Activated CD8-positive, alpha-beta memory T cell treated with anti-CD3 and anti-CD28 coated beads, Interleukin-2, amount 10 ng/mL, durations not matched to agents 7 days and 5 days (primary cell): ENCODE data around the gene STAT3. TPM values are rescaled to one million over a fixed set of nuclear protein-coding genes. Genes with fewer than 3 reads are reported as not detected.

Source experiments
- ATAC-seq: fragments of 150-1000 bp; cut with Tn5 transposase; one replicate; pipeline ENCODE4 v1.10.0; 2021; ENCODE audit warnings: moderate library complexity
- CTCF ChIA-PET: fragments of 350-600 bp; sonication (Branson Sonifier 250); formaldehyde crosslinking; loops from one replicate; lab custom pipeline; 2021; ENCODE audit warnings: antibody characterized with exemption; lab: Charles Lee
- DNase-seq: peaks from one replicate; pipeline ENCODE4 v3.0.0-alpha.2; 2020
- H3K27ac Mint-ChIP-seq: one replicate; pipeline ENCODE4 v1.8.0; 2021; ENCODE audit warnings: mild to moderate bottlenecking, mixed read lengths
- H3K27me3 Mint-ChIP-seq: one replicate; pipeline ENCODE4 v1.8.0; 2021; ENCODE audit warnings: mixed read lengths
- H3K36me3 Mint-ChIP-seq: one replicate; pipeline ENCODE4 v1.8.0; 2021; ENCODE audit warnings: mild to moderate bottlenecking, mixed read lengths
- H3K4me1 Mint-ChIP-seq: one replicate; pipeline ENCODE4 v1.8.0; 2021; ENCODE audit warnings: mixed read lengths
- H3K4me3 Mint-ChIP-seq: one replicate; pipeline ENCODE4 v1.8.0; 2021; ENCODE audit warnings: mild to moderate bottlenecking, moderate library complexity, mixed read lengths
- H3K9me3 Mint-ChIP-seq: one replicate; pipeline ENCODE4 v1.8.0; 2022; ENCODE audit warnings: low read depth, mixed read lengths
- total RNA-seq, 2 experiments: library from RNA; stranded (reverse); gene quantifications; one replicate each; pipeline ENCODE4 v1.2.3, GENCODE V29; 2021

The STAT3 gene
- total RNA-seq, 2 experiments from 2014 or later = 90.5 to 97.6 TPM

DNA sequence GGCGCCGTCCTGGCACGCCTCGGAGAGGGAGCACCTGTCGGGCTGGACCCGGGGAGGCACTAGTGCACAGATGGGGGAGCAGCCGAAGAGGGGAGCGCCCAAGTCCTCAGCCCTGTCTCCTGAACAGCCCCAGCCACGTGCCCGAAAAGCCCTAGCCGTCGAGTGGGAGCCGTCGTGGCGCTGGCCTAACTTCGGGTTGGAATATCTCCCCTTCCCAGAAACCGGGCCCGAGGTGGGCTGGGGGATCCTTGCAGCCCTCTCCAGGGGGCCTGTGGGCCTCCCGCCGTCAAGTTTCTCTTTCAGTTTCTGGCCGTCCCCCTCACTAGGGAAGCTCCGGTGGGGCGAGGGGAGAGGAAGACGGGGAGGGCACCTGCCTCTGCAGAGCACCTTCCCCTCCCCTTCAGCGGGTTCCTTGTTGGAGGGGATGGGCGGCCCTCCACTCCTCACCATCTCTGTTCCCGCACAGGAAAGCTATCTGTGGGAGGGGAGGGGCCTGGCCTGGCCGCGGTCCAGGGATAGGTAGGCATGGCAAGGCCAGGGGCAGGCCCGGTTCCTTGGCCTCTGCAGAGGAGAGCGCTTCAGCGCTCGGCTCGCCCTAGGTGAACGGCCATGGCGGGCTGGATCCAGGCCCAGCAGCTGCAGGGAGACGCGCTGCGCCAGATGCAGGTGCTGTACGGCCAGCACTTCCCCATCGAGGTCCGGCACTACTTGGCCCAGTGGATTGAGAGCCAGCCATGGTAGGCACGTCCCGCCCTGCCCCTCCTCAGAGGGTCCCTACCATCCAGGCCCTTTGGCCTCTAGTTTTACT lies 99.2 kb downstream of the STAT3 start:
- no peaks in the 10 kb centered on the region for H3K27me3 Mint-ChIP-seq
- CTCF ChIA-PET = interaction anchor here (0.6 to 3.5 kb wide), 20 partner anchors 11 to 269 kb away, joined by 3 to 24 read pairs (median 4); partner anchors contain the start of genes NKIRAS2 and STAT3
- H3K4me3 Mint-ChIP-seq = peak overlapping the region; percentile 96
- no peaks in the 10 kb centered on the region for H3K9me3 Mint-ChIP-seq
- peak overlapping the region; percentile 84 for H3K27ac Mint-ChIP-seq
- peaks cover 60% of the 10 kb centered on the region for H3K4me1 Mint-ChIP-seq
- H3K36me3 Mint-ChIP-seq = peaks cover 16% of the 10 kb centered on the region
- DNase-seq (peak; percentile 72), ATAC-seq (peak; percentile 38)

DNA sequence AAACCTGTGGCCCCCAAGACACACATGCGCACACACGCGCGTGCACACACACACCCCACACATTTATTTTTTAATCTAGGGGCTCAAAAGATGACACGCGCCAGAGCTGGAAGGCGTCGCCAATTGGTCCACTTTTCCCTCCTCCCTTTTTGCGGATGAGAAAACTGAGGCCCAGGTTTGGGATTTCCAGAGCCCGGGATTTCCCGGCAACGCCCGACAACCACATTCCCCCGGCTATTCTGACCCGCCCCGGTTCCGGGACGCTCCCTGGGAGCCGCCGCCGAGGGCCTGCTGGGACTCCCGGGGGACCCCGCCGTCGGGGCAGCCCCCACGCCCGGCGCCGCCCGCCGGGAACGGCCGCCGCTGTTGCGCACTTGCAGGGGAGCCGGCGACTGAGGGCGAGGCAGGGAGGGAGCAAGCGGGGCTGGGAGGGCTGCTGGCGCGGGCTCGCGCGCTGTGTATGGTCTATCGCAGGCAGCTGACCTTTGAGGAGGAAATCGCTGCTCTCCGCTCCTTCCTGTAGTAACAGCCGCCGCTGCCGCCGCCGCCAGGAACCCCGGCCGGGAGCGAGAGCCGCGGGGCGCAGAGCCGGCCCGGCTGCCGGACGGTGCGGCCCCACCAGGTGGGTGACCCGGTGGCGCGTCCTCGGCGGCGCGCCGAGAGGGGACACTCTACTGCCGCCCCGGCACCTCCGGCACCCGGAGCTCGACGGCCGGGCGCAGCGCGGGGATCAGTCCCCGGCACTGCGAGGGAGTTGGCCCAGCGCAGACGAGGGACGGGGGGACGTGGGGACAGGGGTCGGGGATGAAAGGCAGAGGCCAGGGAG lies 100.1 kb downstream of the STAT3 start, which contains the start of gene STAT5A:
STAT5A (plus strand) TSS at position 522 of the 826 bp plus-strand sequence. CDS start 914 bp downstream, outside the sequence.
- Mint-ChIP-seq H3K4me1 (peaks cover 57% of the 10 kb centered on the region), H3K27me3 (no peaks in the 10 kb centered on the region), H3K36me3 (peaks cover 16% of the 10 kb centered on the region), H3K27ac (peak within 1 kb of the TSS; percentile 97), H3K4me3 (peak within 1 kb of the TSS; percentile 96), H3K9me3 (no peaks in the 10 kb centered on the region)
- DNase-seq (peak; percentile 91), ATAC-seq (peak; percentile 84)
- CTCF ChIA-PET = interaction anchor here (0.5 to 3.5 kb wide), 20 partner anchors 10 to 290 kb away, joined by 3 to 24 read pairs (median 4); partner anchors contain the start of genes PSMC3IP and STAT3

DNA sequence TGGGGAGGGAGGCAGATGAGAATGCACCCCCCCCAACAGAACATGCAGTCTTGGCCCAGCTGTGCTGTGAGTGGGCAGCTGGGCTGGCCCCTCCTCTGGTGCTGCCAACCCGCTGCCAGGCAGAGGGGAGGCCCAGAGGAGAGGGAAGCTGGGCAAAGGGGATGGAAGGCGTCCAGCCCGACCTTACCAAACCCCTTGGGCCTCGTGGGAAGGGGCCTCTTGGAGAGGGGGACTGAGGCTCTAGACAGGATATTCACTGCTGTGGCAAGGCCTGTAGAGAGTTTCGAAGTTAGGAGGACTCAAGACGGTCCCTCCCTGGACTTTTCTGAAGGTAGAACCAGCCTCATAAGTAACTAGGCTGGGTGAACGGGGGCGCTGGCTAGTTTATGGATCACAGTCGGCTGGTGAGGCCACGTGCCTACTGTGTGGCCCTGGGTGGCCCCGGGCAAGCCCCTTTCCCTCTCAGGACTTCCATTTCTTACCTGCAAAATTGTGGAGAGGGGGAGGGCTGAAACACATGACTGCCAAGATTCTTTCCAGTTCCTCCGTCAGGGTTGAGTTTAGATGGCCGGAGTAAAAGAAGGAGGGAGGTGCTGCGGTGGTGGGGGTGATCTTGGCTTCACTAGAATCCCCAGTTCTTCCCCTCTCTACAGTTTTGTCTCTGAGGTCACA lies 100.8 kb downstream of the STAT3 start:
- Mint-ChIP-seq H3K27ac (peak overlapping the region; percentile 97), H3K4me1 (peaks cover 55% of the 10 kb centered on the region), H3K36me3 (peaks cover 16% of the 10 kb centered on the region), H3K4me3 (peak overlapping the region; percentile 96), H3K27me3 (no peaks in the 10 kb centered on the region), H3K9me3 (no peaks in the 10 kb centered on the region)
- ATAC-seq = peak; percentile 34
- CTCF ChIA-PET = interaction anchor here (0.6 to 3.5 kb wide), 14 partner anchors 9 to 118 kb away, joined by 3 to 24 read pairs (median 4); partner anchors contain the start of gene STAT3
- DNase-seq = peak; percentile 68

DNA sequence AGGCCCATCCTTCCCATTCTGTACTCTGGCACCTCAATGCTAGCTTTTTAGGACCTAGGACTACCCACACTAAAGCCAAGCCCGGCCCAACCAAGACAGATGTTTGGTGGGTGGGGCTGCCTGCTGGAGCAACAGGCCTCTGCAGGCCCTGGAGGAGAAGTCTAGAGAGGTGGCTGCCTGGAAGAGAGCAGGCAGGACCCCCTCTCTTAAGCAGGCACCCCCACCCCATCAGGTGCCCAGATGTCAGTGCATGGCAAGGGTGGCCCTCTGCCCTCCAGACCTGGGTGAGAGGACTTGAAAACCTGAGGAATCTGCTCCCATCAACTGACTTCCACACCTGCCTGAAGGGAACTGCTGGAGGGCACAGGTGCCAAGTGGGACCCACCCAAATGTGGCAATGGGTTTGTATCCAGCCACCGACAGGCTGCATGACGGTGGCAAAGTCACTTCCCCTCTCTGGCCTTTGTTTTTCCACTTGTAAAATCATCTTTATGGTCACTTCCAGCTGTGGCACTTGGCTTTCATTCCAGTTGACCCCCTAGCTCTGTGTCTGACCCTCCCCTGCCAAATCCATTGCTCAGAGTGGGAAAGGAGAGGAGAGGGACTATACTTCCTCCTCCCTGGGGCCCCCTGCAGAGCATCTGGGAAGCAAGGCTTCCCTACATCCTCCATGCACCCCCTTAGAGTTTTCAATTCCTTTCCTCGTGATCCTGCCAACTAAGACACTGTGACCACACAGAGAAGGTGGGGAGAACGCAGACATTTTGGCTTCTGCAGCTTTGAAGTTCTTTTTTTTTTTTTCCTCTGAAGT lies 101.6 kb downstream of the STAT3 start:
- H3K27ac Mint-ChIP-seq = peak overlapping the region; percentile 97
- peaks cover 51% of the 10 kb centered on the region for H3K4me1 Mint-ChIP-seq
- ATAC-seq = no peak
- H3K4me3 Mint-ChIP-seq = peak overlapping the region; percentile 96
- H3K27me3 Mint-ChIP-seq = no peaks in the 10 kb centered on the region
- no peaks in the 10 kb centered on the region for H3K9me3 Mint-ChIP-seq
- H3K36me3 Mint-ChIP-seq = peaks cover 12% of the 10 kb centered on the region
- no peak for DNase-seq
- CTCF ChIA-PET = interaction anchor here (0.6 to 3.5 kb wide), 8 partner anchors 8 to 119 kb away, joined by 3 to 18 read pairs (median 4); no protein-coding TSS in a partner anchor

DNA sequence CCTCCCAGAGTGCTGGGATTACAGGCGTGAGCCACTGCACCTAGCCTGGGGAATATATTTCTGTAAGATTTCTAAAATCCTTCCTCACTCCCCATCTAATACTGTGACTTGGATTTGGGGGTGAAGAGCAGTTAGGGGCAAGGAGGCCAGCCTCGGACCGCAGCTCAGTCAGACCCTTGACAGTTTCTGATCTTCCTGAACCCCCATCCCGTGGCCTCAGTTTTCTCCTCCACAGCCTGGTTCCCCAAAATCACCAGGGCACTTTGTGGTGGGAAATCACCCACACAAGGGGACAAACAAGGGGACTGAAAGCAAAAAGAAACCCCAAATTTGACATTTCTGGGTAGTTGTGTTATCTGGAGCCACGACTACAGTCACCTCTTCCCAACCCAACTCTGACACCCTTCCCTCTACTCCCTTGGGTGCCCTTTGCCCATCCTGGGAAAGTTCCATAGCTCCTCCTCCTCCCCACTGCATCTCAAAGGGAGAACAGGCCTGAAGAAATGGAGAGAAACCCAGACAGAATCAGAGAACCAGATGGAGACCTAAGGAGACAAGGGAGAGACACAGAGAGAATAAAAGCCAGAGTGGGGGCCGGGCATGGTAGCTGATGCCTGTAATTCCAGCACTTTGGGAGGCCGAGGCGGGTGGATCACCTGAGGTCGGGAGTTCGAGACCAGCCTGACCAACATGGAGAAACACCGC lies 102.7 kb downstream of the STAT3 start:
- peaks cover 43% of the 10 kb centered on the region for H3K4me1 Mint-ChIP-seq
- no peaks in the 10 kb centered on the region for H3K9me3 Mint-ChIP-seq
- H3K27ac Mint-ChIP-seq = peak overlapping the region; percentile 63
- no peak overlapping the region for H3K4me3 Mint-ChIP-seq
- CTCF ChIA-PET = interaction anchor here (0.7 to 2.7 kb wide), 5 partner anchors 34 to 1132 kb away, joined by 3 to 18 read pairs (median 5); no protein-coding TSS in a partner anchor
- DNase-seq = no peak
- no peak for ATAC-seq
- peaks cover 5% of the 10 kb centered on the region for H3K36me3 Mint-ChIP-seq
- no peaks in the 10 kb centered on the region for H3K27me3 Mint-ChIP-seq

DNA sequence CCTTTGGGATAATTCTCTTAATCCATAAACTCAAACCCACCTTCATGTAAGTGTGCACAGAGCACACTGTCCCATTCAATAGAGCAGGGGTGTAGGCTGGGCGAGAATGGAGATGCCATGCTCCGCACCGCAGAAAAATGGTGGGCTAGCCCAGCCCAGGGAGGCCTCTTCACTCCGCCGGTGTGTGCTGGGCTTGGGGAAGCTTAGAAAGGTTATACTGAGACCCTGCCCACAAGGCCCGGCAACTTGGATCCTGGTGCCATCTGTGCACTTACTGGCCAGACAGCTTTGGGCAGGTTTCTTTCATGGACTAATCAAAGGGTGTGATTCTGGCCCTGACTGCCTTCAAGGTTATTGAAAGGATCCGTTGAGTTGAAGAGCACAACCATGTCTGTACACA lies 103.7 kb downstream of the STAT3 start:
- Mint-ChIP-seq H3K4me1 (peaks cover 33% of the 10 kb centered on the region), H3K27me3 (no peaks in the 10 kb centered on the region), H3K36me3 (no peaks in the 10 kb centered on the region), H3K4me3 (no peak overlapping the region), H3K27ac (no peak overlapping the region), H3K9me3 (no peaks in the 10 kb centered on the region)
- ATAC-seq (no peak), DNase-seq (no peak)
- CTCF ChIA-PET = interaction anchor here (1.7 kb wide), 1 partner anchor 121 kb away, joined by 5 read pairs; no protein-coding TSS in a partner anchor

DNA sequence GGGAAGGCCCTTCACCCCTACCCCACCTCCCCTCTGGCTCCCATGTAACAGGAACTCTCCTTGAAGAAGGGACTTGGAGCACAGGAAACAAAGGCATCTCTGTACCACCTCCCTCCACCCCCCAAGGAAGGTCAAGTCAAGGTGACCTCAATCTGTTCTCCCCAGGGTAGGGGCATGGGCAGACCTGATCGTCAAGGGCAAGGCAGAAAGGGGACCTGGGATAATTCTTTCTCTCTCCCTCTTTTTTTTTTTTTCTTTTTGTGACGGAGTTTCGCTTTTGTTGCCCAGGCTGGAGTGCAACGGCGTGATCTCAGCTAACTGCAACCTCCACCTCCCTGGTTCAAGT lies 104.2 kb downstream of the STAT3 start:
- Mint-ChIP-seq H3K36me3 (no peaks in the 10 kb centered on the region), H3K9me3 (no peaks in the 10 kb centered on the region), H3K27me3 (no peaks in the 10 kb centered on the region), H3K4me3 (no peak overlapping the region), H3K4me1 (peaks cover 28% of the 10 kb centered on the region), H3K27ac (no peak overlapping the region)
- CTCF ChIA-PET = interaction anchor here (1.7 kb wide), 1 partner anchor 122 kb away, joined by 5 read pairs; no protein-coding TSS in a partner anchor
- DNase-seq (no peak), ATAC-seq (no peak)

DNA sequence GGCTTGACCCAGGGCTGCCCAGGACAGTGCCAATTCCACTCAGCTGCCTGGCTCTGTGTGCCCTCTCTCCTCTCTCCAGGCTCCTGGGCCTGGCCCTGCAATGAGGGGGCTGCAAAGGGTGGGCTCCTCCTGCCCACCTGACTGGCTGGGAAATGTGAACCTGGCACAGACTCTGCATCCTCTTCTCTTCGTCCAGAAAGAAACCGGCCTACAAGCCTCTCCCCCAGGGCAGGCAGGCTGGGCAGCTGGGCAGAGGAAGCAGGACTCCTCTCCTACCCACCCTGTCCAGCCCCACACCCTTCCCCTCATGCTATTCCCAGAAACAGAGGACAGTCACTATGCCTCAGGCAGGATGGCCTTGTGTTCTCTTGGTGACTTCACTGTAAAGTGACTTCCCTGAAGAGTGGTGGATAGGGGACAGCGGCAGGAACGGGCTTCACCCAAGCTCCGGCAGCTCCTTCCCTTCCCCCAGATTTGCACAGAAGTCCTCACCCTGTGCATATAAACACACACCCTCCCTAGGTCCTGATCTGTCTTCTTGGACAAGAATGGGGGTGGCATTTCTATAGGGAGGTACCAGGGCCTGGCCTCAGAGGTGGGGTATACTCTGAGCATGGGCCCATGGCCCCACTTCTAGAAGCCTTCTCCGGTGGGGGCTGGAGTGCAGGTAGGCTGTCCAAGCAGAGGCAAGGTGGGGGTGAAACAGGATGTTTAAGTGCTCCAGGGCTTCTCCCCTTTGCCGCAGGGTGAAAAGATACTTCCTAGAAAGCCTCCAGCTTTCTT lies 104.8 kb downstream of the STAT3 start:
- CTCF ChIA-PET = interaction anchor here (1.5 to 1.7 kb wide), 2 partner anchors 19 to 123 kb away, joined by 4 to 5 read pairs; no protein-coding TSS in a partner anchor
- no peak for ATAC-seq
- Mint-ChIP-seq H3K27ac (no peak overlapping the region), H3K9me3 (no peaks in the 10 kb centered on the region), H3K4me3 (no peak overlapping the region), H3K4me1 (peaks cover 27% of the 10 kb centered on the region), H3K36me3 (no peaks in the 10 kb centered on the region), H3K27me3 (no peaks in the 10 kb centered on the region)
- DNase-seq = peak; percentile 32

DNA sequence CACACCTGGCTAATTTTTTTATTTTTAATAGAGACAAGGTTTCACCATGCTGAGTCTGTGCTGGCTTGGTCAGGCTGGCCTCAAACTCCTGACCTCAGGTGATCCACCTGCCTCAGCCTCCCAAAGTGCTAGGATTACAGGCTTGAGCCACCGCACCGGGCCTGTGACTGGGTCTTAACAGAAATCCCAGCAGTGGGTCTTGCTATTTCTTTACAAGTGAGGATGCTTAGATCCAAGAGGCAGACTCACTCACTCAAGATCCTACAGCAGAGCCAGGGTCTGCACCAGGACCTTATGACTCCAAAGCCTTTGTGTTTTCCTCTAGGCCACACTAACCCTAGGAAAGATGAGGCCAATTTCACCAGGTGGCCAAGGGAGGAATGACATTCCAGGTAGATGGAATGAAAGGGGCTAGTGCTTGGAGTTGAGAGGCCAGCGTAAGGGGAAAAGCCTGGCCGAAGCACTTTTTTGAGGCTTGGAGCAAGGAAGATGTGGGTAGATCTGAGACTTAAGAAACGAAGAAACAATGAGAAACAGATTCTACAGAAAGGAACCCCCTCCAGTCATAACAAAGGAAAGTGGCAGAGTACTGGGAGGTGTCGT lies 105.7 kb downstream of the STAT3 start:
- DNase-seq (peak; percentile 39), ATAC-seq (no peak)
- Mint-ChIP-seq H3K4me3 (no peak overlapping the region), H3K9me3 (no peaks in the 10 kb centered on the region), H3K27me3 (no peaks in the 10 kb centered on the region), H3K36me3 (no peaks in the 10 kb centered on the region), H3K27ac (no peak overlapping the region), H3K4me1 (peaks cover 29% of the 10 kb centered on the region)
- CTCF ChIA-PET = interaction anchor here (1.5 kb wide), 1 partner anchor 20 kb away, joined by 4 read pairs; no protein-coding TSS in a partner anchor

DNA sequence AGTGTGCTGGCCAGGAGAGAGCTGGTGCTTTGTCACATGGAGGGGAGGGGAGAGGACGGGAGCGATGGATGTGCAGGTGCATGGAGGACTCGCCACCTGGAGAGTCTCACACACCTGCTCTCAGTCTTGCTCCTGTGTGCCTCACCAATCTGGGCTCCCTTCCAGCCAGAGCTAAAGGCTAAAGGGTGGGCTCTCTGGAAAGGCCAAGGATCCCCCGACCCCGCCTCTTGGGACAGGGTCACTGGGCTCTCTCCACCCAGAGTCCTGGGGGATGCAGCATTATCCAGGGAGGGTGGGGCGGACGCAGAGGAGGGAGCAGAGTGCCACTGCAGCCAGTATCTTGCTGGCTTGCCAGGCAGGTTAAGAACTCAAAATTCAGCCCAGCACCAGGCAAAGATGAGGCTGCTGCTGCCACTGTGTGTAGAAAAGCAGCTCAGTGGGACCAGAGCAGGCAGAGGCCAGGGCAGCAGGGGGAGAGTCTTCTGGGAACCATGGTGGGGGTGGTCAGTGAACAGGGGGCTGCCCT lies 106.6 kb downstream of the STAT3 start:
- ATAC-seq (no peak), DNase-seq (peak; percentile 36)
- Mint-ChIP-seq H3K36me3 (no peaks in the 10 kb centered on the region), H3K4me1 (peaks cover 29% of the 10 kb centered on the region), H3K27ac (no peak overlapping the region), H3K27me3 (no peaks in the 10 kb centered on the region), H3K9me3 (no peaks in the 10 kb centered on the region), H3K4me3 (no peak overlapping the region)
- CTCF ChIA-PET = interaction anchor here (0.7 to 1.5 kb wide), 2 partner anchors 21 to 703 kb away, joined by 3 to 4 read pairs; no protein-coding TSS in a partner anchor
